Neural crest cell (in vitro differentiated cells): ENCODE data around the gene TIMMDC1. TPM values are rescaled to one million over a fixed set of nuclear protein-coding genes. Genes with fewer than 3 reads are reported as not detected.
A peak's percentile ranks its signal among the peaks of the same experiment; 100 is the strongest.
"Not testable (repeated sequence)": the region's sequence is repeated elsewhere in the genome, so short reads cannot be mapped to it uniquely, and the experiment has no call there.

Source experiments
- DNase-seq: peaks from one replicate; pipeline ENCODE4 v3.0.0; 2021; ENCODE audit warnings: low read depth, mixed read lengths, low spot score
- H3K27ac Mint-ChIP-seq: one replicate; pipeline ENCODE4 v1.8.0; 2021; ENCODE audit warnings: mild to moderate bottlenecking, mixed read lengths; ENCODE audit not compliant: unreplicated experiment
- H3K27me3 Mint-ChIP-seq: 2 replicates; pipeline ENCODE4 v1.8.0; 2021; ENCODE audit warnings: low read depth, mild to moderate bottlenecking, mixed read lengths
- H3K36me3 Mint-ChIP-seq: 2 replicates; pipeline ENCODE4 v1.8.0; 2021; ENCODE audit warnings: low read depth, mild to moderate bottlenecking, mixed read lengths
- H3K4me1 Mint-ChIP-seq: 2 replicates; pipeline ENCODE4 v1.8.0; 2021; ENCODE audit warnings: mixed read lengths
- H3K4me3 Mint-ChIP-seq: one replicate; pipeline ENCODE4 v1.8.0; 2021; ENCODE audit warnings: mild to moderate bottlenecking, mixed read lengths
- H3K9me3 Mint-ChIP-seq: 2 replicates; pipeline ENCODE4 v1.8.0; 2021; ENCODE audit warnings: mixed read lengths
- total RNA-seq: library from RNA; stranded (reverse); gene quantifications from 2 replicates; pipeline ENCODE4 v1.2.1, GENCODE V29; 2021
- TF ChIP-seq, protein P1 (sequence below): fragments of 200-600 bp; sonication (generic); conservative IDR thresholded peaks from 2 replicates; pipeline ENCODE4 v1.5.0; 2021; ENCODE audit warnings: antibody characterized with exemption, mild to moderate bottlenecking

The TIMMDC1 gene
- total RNA-seq, 1 donor from 2014 or later = 94.2 TPM

DNA sequence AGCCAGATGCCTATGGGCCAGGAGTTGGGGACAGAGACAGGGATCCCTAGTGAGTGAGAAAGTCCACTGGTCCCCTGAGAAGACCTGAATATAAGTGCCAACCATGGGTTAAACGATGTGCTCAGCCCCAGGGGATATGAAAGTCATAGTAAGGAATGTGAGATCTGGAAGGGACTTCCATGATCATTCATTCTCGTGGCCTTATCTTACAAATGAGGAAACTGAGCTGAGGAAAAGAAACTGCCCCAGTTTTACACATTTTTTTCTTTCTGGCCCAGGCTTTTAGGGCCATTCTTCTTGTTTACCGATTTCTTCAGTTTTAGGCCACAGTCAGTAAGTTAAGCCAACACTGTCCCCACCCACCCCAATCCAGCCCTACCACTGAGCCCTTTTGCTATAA is 50.0 kb downstream of the TIMMDC1 start:
- Mint-ChIP-seq H3K9me3 (no peaks in the 10 kb centered on the region), H3K36me3 (no peaks in the 10 kb centered on the region), H3K27me3 (no peaks in the 10 kb centered on the region), H3K27ac (no peak overlapping the region), H3K4me3 (no peak overlapping the region), H3K4me1 (no peaks in the 10 kb centered on the region)
- TF ChIP-seq, protein P1, sequence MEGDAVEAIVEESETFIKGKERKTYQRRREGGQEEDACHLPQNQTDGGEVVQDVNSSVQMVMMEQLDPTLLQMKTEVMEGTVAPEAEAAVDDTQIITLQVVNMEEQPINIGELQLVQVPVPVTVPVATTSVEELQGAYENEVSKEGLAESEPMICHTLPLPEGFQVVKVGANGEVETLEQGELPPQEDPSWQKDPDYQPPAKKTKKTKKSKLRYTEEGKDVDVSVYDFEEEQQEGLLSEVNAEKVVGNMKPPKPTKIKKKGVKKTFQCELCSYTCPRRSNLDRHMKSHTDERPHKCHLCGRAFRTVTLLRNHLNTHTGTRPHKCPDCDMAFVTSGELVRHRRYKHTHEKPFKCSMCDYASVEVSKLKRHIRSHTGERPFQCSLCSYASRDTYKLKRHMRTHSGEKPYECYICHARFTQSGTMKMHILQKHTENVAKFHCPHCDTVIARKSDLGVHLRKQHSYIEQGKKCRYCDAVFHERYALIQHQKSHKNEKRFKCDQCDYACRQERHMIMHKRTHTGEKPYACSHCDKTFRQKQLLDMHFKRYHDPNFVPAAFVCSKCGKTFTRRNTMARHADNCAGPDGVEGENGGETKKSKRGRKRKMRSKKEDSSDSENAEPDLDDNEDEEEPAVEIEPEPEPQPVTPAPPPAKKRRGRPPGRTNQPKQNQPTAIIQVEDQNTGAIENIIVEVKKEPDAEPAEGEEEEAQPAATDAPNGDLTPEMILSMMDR = no peak
- no peak for DNase-seq

DNA sequence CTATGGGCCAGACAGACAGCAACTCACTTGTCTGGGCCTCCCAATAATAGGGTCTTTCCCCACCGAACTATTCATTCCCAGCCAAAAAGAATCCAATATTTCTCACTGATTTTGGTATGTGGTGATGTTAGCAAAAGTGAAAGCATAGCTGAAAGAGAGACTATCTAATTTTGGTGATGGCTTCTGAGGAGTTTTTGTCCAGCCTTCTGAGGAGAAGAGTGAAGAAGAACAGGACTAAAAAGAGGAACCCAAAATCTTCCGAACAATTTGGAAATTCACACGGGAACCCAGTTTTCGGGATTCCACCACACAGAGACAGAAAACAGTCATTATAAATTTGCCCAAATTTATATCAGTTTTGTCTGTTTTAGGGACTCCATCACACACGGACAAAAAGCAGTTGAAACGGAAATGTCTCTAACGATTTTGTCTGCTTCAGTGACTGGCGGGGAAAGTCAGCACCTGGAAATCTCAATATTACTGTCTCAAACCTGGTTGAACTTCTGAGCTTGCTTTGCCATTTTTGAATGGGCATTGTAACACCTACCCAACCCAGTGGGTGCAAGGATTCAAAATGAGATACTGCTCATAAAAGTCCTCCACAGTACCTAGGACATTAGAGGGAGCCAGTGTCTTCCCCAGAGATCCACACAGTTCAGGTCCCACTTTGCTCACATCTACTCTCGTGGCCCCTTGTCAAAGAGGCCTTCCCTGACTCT is 52.0 kb downstream of the TIMMDC1 start:
- H3K27ac Mint-ChIP-seq = no peak overlapping the region
- no peaks in the 10 kb centered on the region for H3K27me3 Mint-ChIP-seq
- no peaks in the 10 kb centered on the region for H3K36me3 Mint-ChIP-seq
- H3K4me3 Mint-ChIP-seq = no peak overlapping the region
- no peaks in the 10 kb centered on the region for H3K4me1 Mint-ChIP-seq
- TF ChIP-seq, protein P1 = no peak
- DNase-seq = no peak
- H3K9me3 Mint-ChIP-seq = no peaks in the 10 kb centered on the region

DNA sequence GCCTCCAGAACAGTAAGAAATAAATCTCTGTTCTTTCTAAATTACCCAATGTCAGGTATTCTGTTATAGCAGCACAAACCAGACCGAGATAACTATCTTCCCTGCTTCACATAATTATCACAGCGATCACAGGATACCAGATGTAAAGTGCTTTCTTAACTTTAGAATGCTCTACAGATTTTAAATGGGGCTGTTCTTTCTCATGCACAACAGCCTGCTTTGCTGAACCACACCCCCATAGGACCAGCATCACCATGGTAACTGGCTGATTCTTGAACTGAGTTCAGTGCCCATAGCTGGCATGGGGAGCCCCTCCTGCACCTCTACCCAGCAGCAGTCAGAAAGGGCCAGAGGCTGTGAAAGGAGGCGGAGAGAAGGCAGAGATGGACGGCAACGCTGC is 53.3 kb downstream of the TIMMDC1 start:
- Mint-ChIP-seq H3K27me3 (no peaks in the 10 kb centered on the region), H3K27ac (peak overlapping the region; percentile 43), H3K36me3 (no peaks in the 10 kb centered on the region), H3K4me3 (no peak overlapping the region), H3K4me1 (no peaks in the 10 kb centered on the region), H3K9me3 (no peaks in the 10 kb centered on the region)
- TF ChIP-seq, protein P1 = no peak
- DNase-seq = no peak

DNA sequence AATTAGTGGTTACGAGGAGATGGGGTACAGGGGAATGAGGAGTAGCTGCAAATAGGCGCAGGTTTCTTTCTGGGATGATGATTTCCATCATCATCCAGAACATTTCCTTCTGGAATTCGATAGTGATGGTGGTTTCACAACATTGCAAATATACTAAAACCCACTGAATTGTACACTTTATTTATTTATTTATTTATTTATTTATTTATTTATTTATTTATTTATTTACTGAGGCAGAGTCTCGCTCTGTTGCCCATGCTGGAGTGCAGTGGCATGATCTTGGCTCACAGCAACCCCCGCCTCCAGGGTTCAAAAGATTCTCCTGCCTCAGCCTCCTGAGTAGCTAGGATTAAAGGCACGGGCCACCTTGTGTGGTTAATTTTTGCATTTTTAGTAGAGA is 54.6 kb downstream of the TIMMDC1 start:
- not testable (repeated sequence) for DNase-seq, H3K27ac Mint-ChIP-seq, H3K9me3 Mint-ChIP-seq, H3K27me3 Mint-ChIP-seq, H3K4me1 Mint-ChIP-seq, H3K36me3 Mint-ChIP-seq, H3K4me3 Mint-ChIP-seq

DNA sequence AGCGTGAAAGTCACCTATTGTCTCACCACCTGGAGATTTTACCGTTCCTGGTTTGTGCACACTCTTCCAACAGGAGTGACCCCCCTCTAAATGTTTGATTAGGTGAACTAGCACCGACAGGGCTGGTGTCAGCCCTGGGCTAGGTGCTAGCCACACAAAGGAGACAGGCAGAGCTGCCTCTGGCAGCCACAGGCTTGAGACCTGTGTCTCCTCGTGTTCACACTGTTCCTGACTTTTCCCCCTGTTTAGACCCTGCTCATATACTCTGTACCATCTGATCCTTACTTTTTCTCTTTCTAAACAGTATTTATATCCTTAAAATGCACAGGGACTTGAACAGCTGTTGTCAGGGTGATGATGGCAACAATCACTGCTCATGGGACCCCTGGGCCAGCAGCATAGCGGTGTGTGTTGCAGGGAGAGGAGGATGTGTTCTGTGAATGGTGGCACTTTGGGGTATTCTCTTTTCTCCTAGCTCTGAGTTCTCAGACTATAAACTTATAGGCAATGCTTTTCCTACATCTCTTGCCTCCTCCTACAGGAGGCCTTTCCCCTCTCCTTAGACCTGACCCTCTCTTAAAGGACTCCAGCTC is 55.6 kb downstream of the TIMMDC1 start:
- H3K27me3 Mint-ChIP-seq = no peaks in the 10 kb centered on the region
- no peak overlapping the region for H3K27ac Mint-ChIP-seq
- no peak for DNase-seq
- no peak overlapping the region for H3K4me3 Mint-ChIP-seq
- TF ChIP-seq, protein P1 = no peak
- H3K4me1 Mint-ChIP-seq = no peaks in the 10 kb centered on the region
- H3K9me3 Mint-ChIP-seq = no peaks in the 10 kb centered on the region
- no peaks in the 10 kb centered on the region for H3K36me3 Mint-ChIP-seq

DNA sequence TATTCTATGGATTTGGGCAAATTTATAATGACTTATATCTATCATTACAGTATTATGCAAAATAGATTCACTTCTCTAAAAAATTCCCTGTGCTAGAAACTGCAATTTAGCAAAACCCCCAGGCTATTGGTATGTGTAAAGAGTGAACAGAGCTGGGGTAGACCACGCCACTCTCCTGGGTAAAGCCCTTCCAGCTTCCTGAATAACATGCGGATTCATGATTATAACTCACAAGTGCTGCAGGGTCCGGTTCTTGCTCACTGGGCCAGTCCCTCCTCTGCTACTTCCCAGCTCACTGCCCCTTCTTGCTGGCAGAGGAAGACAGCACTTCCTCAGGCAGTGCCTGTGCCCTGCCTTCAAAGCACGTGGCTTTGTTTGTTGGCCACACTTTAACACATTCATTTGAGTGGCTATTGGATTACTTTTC is 57.0 kb downstream of the TIMMDC1 start:
- TF ChIP-seq, protein P1 = no peak
- H3K27me3 Mint-ChIP-seq = no peaks in the 10 kb centered on the region
- H3K4me1 Mint-ChIP-seq = peaks cover 4% of the 10 kb centered on the region
- no peak overlapping the region for H3K27ac Mint-ChIP-seq
- peaks cover 2% of the 10 kb centered on the region for H3K9me3 Mint-ChIP-seq
- DNase-seq = no peak
- no peaks in the 10 kb centered on the region for H3K36me3 Mint-ChIP-seq
- no peak overlapping the region for H3K4me3 Mint-ChIP-seq
